SW 1271 (cell line): ENCODE data around the gene SLCO1B3.
"Not testable (repeated sequence)": the region's sequence is repeated elsewhere in the genome, so short reads cannot be mapped to it uniquely, and the experiment has no call there.

Experiments
- DNase-seq, 2 experiments: peaks; one replicate each; lab custom pipeline; 2025; lab: John Stamatoyannopoulos, UW

The SLCO1B3 gene

GRCh38 chr12:20810487-20810886, at the start of gene SLCO1B3:
SLCO1B3 (plus strand) TSS chr12:20810705; CDS start chr12:20815739, 5,034 bp downstream.
- no peak for DNase-seq

GRCh38 chr12:20777420-20777819, 33.1 kb upstream of the SLCO1B3 start:
- no peak for DNase-seq

- no peak for DNase-seq
These were observed 31.5 kb upstream of the SLCO1B3 start for GRCh38 chr12:20778969-20779368.

GRCh38 chr12:20779971-20780370, 30.5 kb upstream of the SLCO1B3 start:
- DNase-seq, result not testable (repeated sequence)

GRCh38 chr12:20783796-20784357, 26.6 kb upstream of the SLCO1B3 start:
- not testable (repeated sequence) for DNase-seq

GRCh38 chr12:20792971-20793370, 17.5 kb upstream of the SLCO1B3 start:
- DNase-seq, result no peak

GRCh38 chr12:20798554-20798953, 12.0 kb upstream of the SLCO1B3 start:
- no peak for DNase-seq

- no peak for DNase-seq
These were observed 10.3 kb upstream of the SLCO1B3 start for GRCh38 chr12:20800160-20800559.

GRCh38 chr12:20801035-20801434, 9.5 kb upstream of the SLCO1B3 start:
- no peak for DNase-seq

GRCh38 chr12:20805921-20806320, 4.6 kb upstream of the SLCO1B3 start:
- DNase-seq, result no peak

GRCh38 chr12:20807192-20808080, 3.1 kb upstream of the SLCO1B3 start:
- DNase-seq, result no peak

GRCh38 chr12:20808521-20808920, 2.0 kb upstream of the SLCO1B3 start:
- no peak for DNase-seq

- DNase-seq, result no peak
These were observed 5.1 kb downstream of the SLCO1B3 start for GRCh38 chr12:20815574-20815973.

- peak in 1 of 2 experiments; percentile 19 for DNase-seq
These were observed 11.9 kb downstream of the SLCO1B3 start for GRCh38 chr12:20822415-20822814.

- DNase-seq, result no peak
These were observed 12.4 kb downstream of the SLCO1B3 start for GRCh38 chr12:20822925-20823324.

GRCh38 chr12:20829919-20830318, 19.4 kb downstream of the SLCO1B3 start:
- DNase-seq, result no peak

GRCh38 chr12:20830456-20830855, 20.0 kb downstream of the SLCO1B3 start:
- DNase-seq, result no peak

- DNase-seq, result no peak
These were observed 22.4 kb downstream of the SLCO1B3 start for GRCh38 chr12:20832911-20833310.

GRCh38 chr12:20852649-20853048, 42.1 kb downstream of the SLCO1B3 start:
- DNase-seq, result no peak

GRCh38 chr12:20863056-20863455, 52.6 kb downstream of the SLCO1B3 start:
- no peak for DNase-seq

- no peak for DNase-seq
These were observed 55.4 kb downstream of the SLCO1B3 start for GRCh38 chr12:20865873-20866272.

GRCh38 chr12:20868277-20868676, 57.8 kb downstream of the SLCO1B3 start:
- no peak for DNase-seq

GRCh38 chr12:20883288-20883687, 72.8 kb downstream of the SLCO1B3 start:
- DNase-seq, result no peak
